Breast epithelium (tissue), 4 donors: ENCODE measurements around the gene MEF2C. TPM values are rescaled to one million over a fixed set of nuclear protein-coding genes. Genes with fewer than 3 reads are reported as not detected.

Source experiments
- DNase-seq, 2 donors: peaks; one replicate each; pipeline ENCODE4 v3.0.0-alpha.2; 2019; ENCODE audit warnings: low spot score in 2 of 2
- H3K27ac ChIP-seq, 2 donors: fragments of 200-600 bp; sonication (generic) in 1 of 2; one replicate each; pipeline ENCODE4 v1.5.1; 2016 to 2019; ENCODE audit warnings: mild to moderate bottlenecking in 1 of 2
- H3K27me3 ChIP-seq, 2 donors: fragments of 200-600 bp; sonication (generic) in 1 of 2; one replicate each; pipeline versions ENCODE4 v1.5.1 to v1.6.0; 2017 to 2019; ENCODE audit warnings: control low read depth in 1 of 2, mild to moderate bottlenecking in 1 of 2
- H3K36me3 ChIP-seq: fragments of 200-600 bp; one replicate; pipeline ENCODE4 v1.5.1; 2019
- H3K4me1 ChIP-seq, 2 donors: fragments of 200-600 bp; sonication (generic); one replicate each; pipeline ENCODE4 v1.5.1; 2016 to 2019; ENCODE audit warnings: control low read depth in 1 of 2
- H3K4me3 ChIP-seq, 3 donors: fragments of 200-600 bp; sonication (generic); 1 replicate in 2 of 3; 2 replicates in 1 of 3; pipeline ENCODE4 v1.5.1; 2016 to 2019; ENCODE audit warnings: mild to moderate bottlenecking in 3 of 3, moderate library complexity in 2 of 3
- H3K9me3 ChIP-seq, 2 donors: fragments of 200-600 bp; sonication (generic) in 1 of 2; one replicate each; pipeline ENCODE4 v1.5.1; 2016 to 2019; ENCODE audit warnings: control low read depth in 1 of 2
- CTCF ChIP-seq, 3 donors: fragments of 450-650 bp; IDR thresholded peaks; one replicate each; pipeline ENCODE4 v1.5.1; 2016 to 2017; ENCODE audit warnings: antibody characterized with exemption in 3 of 3, mild to moderate bottlenecking in 3 of 3, moderate library complexity in 3 of 3
- POLR2A ChIP-seq: fragments of 450-650 bp; IDR thresholded peaks from one replicate; pipeline ENCODE4 v1.6.1; 2016; ENCODE audit warnings: antibody characterized with exemption, mild to moderate bottlenecking, moderate library complexity
- POLR2AphosphoS5 ChIP-seq, 3 donors: sonication (generic); formaldehyde crosslinking; IDR thresholded peaks; one replicate each; pipeline ENCODE4 v1.6.1; 2017; ENCODE audit warnings: antibody characterized with exemption in 3 of 3
- intact Hi-C: fragments of 100-400 bp; cut with DNase I; formaldehyde crosslinking; loops from one replicate; pipeline ENCODE4 v1.15.1; 2023; ENCODE audit warnings: low total_unique reads
- total RNA-seq, 3 donors: library from RNA; depleted of rRNA; stranded (reverse); fragments of >200 nt; gene quantifications; one replicate each; pipeline ENCODE4 v1.1.0, GENCODE V29; 2016

The MEF2C gene
- total RNA-seq, 3 donors from 2014 or later, result 27.4 to 41.8 (median 32.1) TPM

GRCh38 chr5:88725454-88725853, 157.5 kb downstream of the MEF2C start:
- Histone ChIP-seq H3K9me3 (no peaks in the 10 kb centered on the region), H3K27ac (no peak overlapping the region), H3K4me1 (no peaks in the 10 kb centered on the region), H3K36me3 (no peaks in the 10 kb centered on the region), H3K27me3 (no peaks in the 10 kb centered on the region), H3K4me3 (no peak overlapping the region)
- intact Hi-C loops, result no loop called here
- TF ChIP-seq POLR2AphosphoS5 (IDR thresholded peaks at IDR 0.05) (no peak), POLR2A (no peak), CTCF (IDR thresholded peaks at IDR 0.05) (no peak)
- no peak for DNase-seq

GRCh38 chr5:88724201-88724600, 158.8 kb downstream of the MEF2C start:
- no peak overlapping the region for H3K4me3 ChIP-seq
- H3K27ac ChIP-seq, result no peak overlapping the region
- intact Hi-C loops, result no loop called here
- TF ChIP-seq CTCF (IDR thresholded peaks at IDR 0.05) (no peak), POLR2AphosphoS5 (IDR thresholded peaks at IDR 0.05) (no peak), POLR2A (no peak)
- no peaks in the 10 kb centered on the region for H3K36me3 ChIP-seq
- DNase-seq, result no peak
- no peaks in the 10 kb centered on the region for H3K27me3 ChIP-seq
- no peaks in the 10 kb centered on the region for H3K4me1 ChIP-seq
- no peaks in the 10 kb centered on the region for H3K9me3 ChIP-seq

DNA sequence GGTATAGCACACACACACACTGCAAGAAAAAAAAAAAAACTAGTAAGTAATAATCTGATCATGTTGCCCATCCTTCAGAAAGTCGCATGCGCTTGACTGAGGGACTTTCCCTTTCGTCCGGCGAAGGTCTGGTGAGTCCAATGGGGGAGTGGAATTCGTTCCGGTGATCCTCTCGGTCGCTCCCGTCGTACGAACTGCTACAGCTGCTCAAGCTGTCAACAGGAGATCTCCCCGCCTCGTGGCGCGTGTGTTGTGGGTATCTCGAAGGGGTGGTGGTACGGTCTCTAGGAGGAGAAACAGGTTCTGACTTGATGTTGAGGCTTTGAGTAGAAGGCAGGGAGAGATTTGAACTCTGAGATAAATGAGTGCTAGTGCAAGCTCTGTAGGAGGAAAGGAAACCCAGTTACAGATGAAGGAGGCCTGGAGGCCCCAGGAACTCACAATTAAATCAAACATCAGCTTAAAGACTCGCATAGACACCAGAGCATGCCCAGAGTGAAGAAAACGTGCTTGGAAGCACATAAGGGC, 160.4 kb downstream of the MEF2C start:
- intact Hi-C loops, result no loop called here
- TF ChIP-seq CTCF (IDR thresholded peaks at IDR 0.05), result no peak
- no peak for TF ChIP-seq POLR2A
- TF ChIP-seq POLR2AphosphoS5 (IDR thresholded peaks at IDR 0.05), result no peak
- Histone ChIP-seq H3K36me3 (no peaks in the 10 kb centered on the region), H3K4me3 (no peak overlapping the region), H3K27me3 (no peaks in the 10 kb centered on the region), H3K4me1 (no peaks in the 10 kb centered on the region), H3K27ac (no peak overlapping the region), H3K9me3 (no peaks in the 10 kb centered on the region)
- DNase-seq, result no peak

DNA sequence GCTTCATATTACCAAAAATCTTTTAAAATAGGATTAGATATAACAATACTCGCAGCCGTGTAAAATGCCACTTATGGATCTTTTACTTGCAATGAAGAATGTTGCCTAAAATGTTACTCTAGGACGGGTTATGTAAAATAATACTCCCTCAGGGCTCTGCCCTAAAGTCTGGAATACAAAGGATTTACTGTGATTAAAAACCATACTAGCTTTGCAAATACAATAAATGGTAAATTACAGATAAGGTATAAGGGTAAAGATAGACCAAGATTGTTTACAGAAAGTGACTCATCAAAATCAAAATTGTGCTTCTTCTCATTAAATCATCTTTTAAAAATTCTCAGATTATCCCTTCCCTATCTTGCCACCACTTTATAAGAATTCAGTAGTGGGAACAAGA, 163.6 kb downstream of the MEF2C start:
- no peaks in the 10 kb centered on the region for H3K4me1 ChIP-seq
- H3K27ac ChIP-seq, result no peak overlapping the region
- H3K27me3 ChIP-seq, result no peaks in the 10 kb centered on the region
- H3K4me3 ChIP-seq, result no peak overlapping the region
- no peaks in the 10 kb centered on the region for H3K36me3 ChIP-seq
- no peaks in the 10 kb centered on the region for H3K9me3 ChIP-seq
- no peak for DNase-seq
- intact Hi-C loops, result no loop called here
- TF ChIP-seq POLR2AphosphoS5 (IDR thresholded peaks at IDR 0.05), result no peak
- TF ChIP-seq POLR2A, result no peak
- TF ChIP-seq CTCF (IDR thresholded peaks at IDR 0.05), result no peak

- no peaks in the 10 kb centered on the region for H3K36me3 ChIP-seq
- TF ChIP-seq POLR2A, result no peak
- TF ChIP-seq CTCF (IDR thresholded peaks at IDR 0.05), result no peak
- no peak for TF ChIP-seq POLR2AphosphoS5 (IDR thresholded peaks at IDR 0.05)
These were observed 164.2 kb downstream of the MEF2C start for GRCh38 chr5:88718736-88719135.

More at GRCh38 chr5:88718736-88719135, 164.2 kb downstream of the MEF2C start:
- Histone ChIP-seq H3K4me1 (no peaks in the 10 kb centered on the region), H3K4me3 (no peak overlapping the region), H3K9me3 (no peaks in the 10 kb centered on the region), H3K27ac (no peak overlapping the region), H3K27me3 (no peaks in the 10 kb centered on the region)
- intact Hi-C loops, result no loop called here
- no peak for DNase-seq
